Activated gamma-delta T cell (primary cell): ENCODE measurements around the gene CUEDC2.
A peak's percentile ranks its signal among the peaks of the same experiment; 100 is the strongest.

Experiments
- DNase-seq: peaks from one replicate; lab custom pipeline; 2025; lab: John Stamatoyannopoulos, UW

Gene CUEDC2

GRCh38 chr10:102396730-102397151 lies 35.6 kb downstream of the CUEDC2 start:
- no peak for DNase-seq

DNA sequence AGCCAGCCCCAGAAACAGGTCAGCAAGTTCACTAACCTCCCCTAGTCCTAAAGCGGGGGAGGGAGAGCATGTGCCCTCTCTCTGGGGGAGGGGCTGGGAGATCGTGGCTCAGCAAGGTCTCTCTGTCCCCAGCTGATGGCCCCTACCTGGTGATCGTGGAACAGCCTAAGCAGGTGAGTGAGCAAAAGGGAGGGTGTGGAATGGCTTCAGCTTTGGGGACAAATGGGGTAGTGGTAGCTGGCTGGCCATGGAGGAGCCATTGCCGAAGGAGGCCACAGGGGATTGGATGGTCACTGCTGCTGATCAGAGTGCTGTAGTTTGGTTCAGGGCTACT lies 36.1 kb downstream of the CUEDC2 start:
- no peak for DNase-seq

GRCh38 chr10:102395400-102396316 lies 36.7 kb downstream of the CUEDC2 start, which contains the start of gene NFKB2:
NFKB2 (plus strand) TSS chr10:102395705; CDS start chr10:102395960, 255 bp downstream.
- peak; percentile 82 for DNase-seq

DNA sequence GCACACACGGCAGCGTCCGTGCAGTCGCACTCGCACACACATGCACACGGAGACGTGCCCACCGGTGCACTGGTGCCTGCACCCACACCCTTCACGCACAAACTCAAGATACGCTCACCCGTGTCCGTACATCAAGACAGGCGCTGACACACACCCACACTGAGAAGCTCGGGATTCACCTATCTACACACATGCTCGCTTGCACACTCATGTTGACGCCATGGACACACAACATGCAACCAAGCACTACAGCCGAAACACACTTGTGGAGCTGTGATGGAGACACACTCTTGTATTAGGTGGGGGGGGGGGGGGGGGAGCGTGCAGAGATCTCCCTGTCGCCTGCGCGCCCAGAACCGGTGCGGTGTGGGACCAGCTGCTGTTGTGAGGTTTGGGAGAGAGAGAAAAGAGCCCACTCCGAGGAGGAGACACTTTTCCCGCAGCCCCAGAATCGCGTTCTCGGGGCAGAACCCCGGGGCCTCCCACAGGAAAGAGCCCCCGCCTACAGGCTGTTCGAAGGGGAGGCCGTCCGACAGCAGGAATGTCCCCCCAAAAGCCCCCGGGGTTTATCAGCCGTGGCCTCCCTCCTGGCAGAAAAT lies 37.5 kb downstream of the CUEDC2 start:
- peak; percentile 57 for DNase-seq

DNA sequence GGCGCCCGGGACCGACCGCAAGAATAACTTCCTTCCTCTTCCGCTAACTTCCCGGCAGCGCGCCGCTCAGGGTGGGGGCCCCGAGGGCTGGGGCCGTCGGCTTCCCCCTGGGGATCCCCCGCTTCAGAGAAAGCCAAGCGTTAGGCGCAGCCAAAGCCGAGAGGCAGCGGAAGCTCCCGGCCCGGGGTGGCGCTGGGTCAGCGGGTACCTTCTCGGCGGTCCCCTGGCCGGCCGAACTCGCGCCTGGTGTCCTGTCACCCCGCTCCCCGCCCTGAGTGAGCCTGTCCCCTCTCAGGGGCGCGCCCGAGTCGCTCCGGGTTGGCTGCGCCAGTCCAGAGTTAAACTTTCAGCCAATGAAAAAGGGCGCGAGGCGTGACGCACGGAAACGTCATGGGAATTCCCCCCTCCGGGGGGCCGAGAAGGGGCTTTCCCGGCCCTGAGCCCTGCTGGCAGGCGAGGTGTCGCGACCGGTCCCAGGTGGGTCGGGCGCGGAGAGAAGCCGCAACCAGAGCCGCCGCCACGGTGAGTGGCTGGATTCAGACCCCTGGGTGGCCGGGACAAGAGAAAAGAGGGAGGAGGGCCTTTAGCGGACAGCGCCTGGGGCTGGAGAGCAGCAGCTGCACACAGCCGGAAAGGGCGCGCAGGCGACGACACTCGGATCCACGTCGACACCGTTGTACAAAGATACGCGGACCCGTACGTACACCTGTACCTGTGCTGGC lies 38.1 kb downstream of the CUEDC2 start:
- peak; percentile 97 for DNase-seq

- DNase-seq: no peak
These were observed 38.8 kb downstream of the CUEDC2 start for GRCh38 chr10:102393411-102394078.

DNA sequence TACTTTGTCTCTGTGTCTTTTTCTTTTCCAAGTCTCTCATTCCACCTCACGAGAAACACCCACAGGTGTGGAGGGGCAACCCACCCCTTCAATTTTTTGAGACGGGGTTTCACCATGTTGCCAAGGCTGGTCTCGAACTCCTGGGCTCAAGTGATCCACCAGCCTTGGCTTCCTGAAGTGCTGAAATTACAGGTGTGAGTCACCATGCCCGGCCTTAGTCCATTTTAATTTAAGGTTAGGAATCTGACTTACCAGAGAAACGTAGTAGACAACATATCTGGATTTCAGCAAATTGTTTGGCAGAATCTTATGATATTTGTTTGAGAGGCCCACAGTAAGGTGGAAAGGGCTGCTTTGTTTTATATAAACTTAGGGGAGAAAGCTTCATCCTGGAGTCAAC lies 40.1 kb downstream of the CUEDC2 start:
- DNase-seq: no peak

DNA sequence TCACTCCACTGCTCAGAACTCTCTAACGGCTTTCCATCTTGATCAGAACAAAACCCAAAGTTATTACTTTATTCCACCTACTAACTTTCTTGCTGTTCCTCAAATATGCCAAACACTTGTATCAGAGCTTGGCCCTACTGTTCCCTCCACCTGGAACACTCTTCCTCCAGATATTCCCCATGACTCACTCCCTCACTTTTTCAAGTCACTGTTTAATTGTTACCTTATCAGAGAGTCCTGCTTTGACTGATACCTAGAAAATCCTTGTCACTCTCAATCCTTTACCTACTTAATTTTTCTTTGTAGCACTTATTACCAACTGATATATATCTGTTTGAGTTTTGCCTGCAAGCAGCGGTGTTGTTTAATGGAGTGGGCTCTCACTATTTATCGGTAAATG lies 42.5 kb downstream of the CUEDC2 start:
- DNase-seq: no peak

DNA sequence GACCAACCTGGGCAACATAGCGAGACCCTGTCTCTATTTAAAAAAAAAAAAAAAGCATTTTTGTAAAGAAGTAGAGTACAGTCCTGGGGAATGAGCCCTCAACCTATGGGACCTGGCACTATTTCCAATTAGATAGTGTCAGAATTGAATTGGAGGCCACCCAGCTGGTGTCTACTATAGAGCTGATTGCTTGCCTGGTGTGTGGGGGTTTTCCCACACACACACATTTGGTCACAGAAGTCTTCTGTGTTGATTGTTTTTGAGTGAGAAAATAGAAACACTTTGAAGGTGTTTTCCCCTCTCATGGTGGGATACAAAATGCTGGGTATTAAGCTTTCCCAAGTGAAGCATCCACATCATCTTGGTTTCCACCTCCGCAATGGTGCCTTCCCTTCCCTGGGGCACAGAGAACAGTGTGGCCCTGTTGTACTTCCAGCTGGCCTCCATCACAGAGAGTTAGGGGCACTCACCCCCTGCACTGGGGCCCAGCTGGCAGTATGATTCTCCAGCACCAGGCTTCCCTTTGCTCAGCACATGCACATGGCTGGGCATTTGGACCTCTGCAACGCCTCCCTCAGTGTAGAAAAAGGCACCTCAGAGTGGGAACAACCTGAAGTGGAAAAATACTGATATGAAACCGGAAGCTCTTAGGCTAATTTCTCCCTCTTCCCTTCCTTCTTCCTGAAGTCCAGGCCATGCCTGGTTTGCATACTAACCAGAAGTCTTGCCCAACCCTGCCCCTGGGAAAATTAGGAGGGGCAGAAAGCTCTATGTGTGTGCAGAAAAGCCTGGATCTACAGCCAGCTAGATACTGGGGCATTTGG lies 47.6 kb downstream of the CUEDC2 start:
- DNase-seq: no peak

- no peak for DNase-seq
These were observed 48.3 kb downstream of the CUEDC2 start for GRCh38 chr10:102384053-102384452.

- DNase-seq: no peak
These were observed 49.5 kb downstream of the CUEDC2 start for GRCh38 chr10:102382871-102383270.

DNA sequence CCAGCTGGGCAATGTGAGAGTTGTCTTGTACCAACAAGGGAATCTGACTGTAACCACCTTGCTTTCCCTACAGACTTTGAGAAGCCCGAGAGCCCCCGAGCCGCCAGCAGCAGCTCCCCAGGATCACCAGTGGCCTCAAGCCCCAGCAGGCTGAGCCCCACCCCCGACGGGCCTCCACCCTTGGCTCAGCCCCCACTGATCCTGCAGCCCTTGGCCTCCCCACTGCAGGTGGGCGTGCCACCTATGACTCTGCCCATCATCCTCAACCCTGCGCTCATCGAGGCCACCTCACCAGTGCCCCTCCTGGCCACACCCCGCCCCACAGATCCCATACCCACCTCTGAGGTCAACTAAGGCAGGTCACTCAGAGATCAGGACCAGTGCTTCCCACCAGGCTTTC lies 50.4 kb downstream of the CUEDC2 start:
- no peak for DNase-seq

- no peak for DNase-seq
These were observed 53.0 kb downstream of the CUEDC2 start for GRCh38 chr10:102379383-102379782.

- DNase-seq: no peak
These were observed 55.5 kb downstream of the CUEDC2 start for GRCh38 chr10:102376901-102377300.

- DNase-seq: no peak
These were observed 56.5 kb downstream of the CUEDC2 start for GRCh38 chr10:102375867-102376266.

DNA sequence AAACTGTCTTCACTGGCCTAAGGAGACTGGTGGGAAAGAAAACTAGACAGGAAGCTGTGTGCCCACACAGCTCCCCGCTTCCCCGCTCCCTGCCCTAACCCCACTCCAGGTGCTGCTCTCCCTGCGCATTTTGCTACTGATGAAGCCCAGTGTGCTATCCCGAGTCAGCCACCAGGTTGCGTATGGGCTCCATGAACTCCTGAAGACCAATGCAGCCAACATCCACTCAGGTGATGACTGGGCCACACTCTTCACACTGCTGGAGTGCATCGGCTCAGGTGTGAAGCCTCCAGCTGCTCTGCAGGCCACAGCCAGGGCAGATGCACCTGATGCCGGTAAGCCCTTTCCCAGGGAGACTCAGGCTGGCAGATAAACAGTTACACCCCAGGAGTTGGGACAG lies 57.1 kb downstream of the CUEDC2 start:
- DNase-seq: no peak
